GM23338 (cell line): ENCODE data around the gene SYCN. TPM values are rescaled to one million over a fixed set of nuclear protein-coding genes. Genes with fewer than 3 reads are reported as not detected.

Experiments used
- ATAC-seq: fragments of 200-7000 bp; cut with Tn5 transposase; 3 replicates; pipeline ENCODE4 v1.9.1; 2020
- DNase-seq: peaks from one replicate; pipeline ENCODE4 v3.0.0-alpha.2; 2015; ENCODE audit warnings: low spot score
- H2AFZ ChIP-seq: fragments of 200-600 bp; sonication (generic); 2 replicates; pipeline ENCODE4 v1.8.0; 2016; ENCODE audit warnings: antibody characterized with exemption, mild to moderate bottlenecking, moderate library complexity
- H3F3A ChIP-seq: fragments of 200-600 bp; sonication (generic); replicated peaks from 2 replicates; pipeline ENCODE4 v1.8.0; 2017; ENCODE audit warnings: antibody characterized with exemption, mixed run types, low read depth
- H3K27ac ChIP-seq: fragments of 200-600 bp; sonication (generic); 2 replicates; pipeline ENCODE4 v1.6.1; 2016; ENCODE audit warnings: low read depth
- H3K27me3 ChIP-seq: fragments of 200-600 bp; sonication (generic); 2 replicates; pipeline ENCODE4 v1.8.0; 2016; ENCODE audit warnings: mild to moderate bottlenecking, mixed run types, moderate library complexity; ENCODE audit not compliant: insufficient read depth
- H3K36me3 ChIP-seq: fragments of 200-600 bp; sonication (generic); 2 replicates; pipeline ENCODE4 v1.8.0; 2016; ENCODE audit warnings: mild to moderate bottlenecking; ENCODE audit not compliant: insufficient read depth
- H3K4me1 ChIP-seq: fragments of 200-600 bp; sonication (generic); 2 replicates; pipeline ENCODE4 v1.8.0; 2016; ENCODE audit warnings: mild to moderate bottlenecking, moderate library complexity; ENCODE audit not compliant: insufficient read depth
- H3K4me2 ChIP-seq: fragments of 200-600 bp; sonication (generic); 2 replicates; pipeline ENCODE4 v1.7.1; 2017; ENCODE audit warnings: mixed run types
- H3K4me3 ChIP-seq: fragments of 200-600 bp; sonication (generic); 2 replicates; pipeline ENCODE4 v1.6.1; 2016; ENCODE audit warnings: mixed run types
- H3K79me2 ChIP-seq: fragments of 200-600 bp; sonication (generic); replicated peaks from 2 replicates; pipeline ENCODE4 v1.8.0; 2017; ENCODE audit warnings: mild to moderate bottlenecking; ENCODE audit not compliant: insufficient read depth
- H3K9me2 ChIP-seq: fragments of 200-600 bp; sonication (generic); 2 replicates; pipeline ENCODE4 v1.8.0; 2017; ENCODE audit not compliant: insufficient read depth
- H4K20me1 ChIP-seq: fragments of 200-600 bp; sonication (generic); replicated peaks from 2 replicates; pipeline ENCODE4 v1.8.0; 2017; ENCODE audit warnings: mild to moderate bottlenecking; ENCODE audit not compliant: insufficient read depth
- H3K27ac Mint-ChIP-seq: 2 replicates; pipeline ENCODE4 v1.8.0; 2020; ENCODE audit warnings: inconsistent platforms, mild to moderate bottlenecking, moderate library complexity, mixed read lengths
- H3K27me3 Mint-ChIP-seq: 3 replicates; pipeline ENCODE4 v1.8.0; 2022; ENCODE audit warnings: low read depth, mild to moderate bottlenecking, moderate library complexity, mixed read lengths, inconsistent platforms; ENCODE audit not compliant: insufficient read depth, poor library complexity
- H3K36me3 Mint-ChIP-seq: 3 replicates; pipeline ENCODE4 v1.8.0; 2021; ENCODE audit warnings: low read depth, mild to moderate bottlenecking, inconsistent platforms, moderate library complexity, mixed read lengths
- H3K4me1 Mint-ChIP-seq: 3 replicates; pipeline ENCODE4 v1.8.0; 2020; ENCODE audit warnings: mild to moderate bottlenecking, inconsistent platforms, mixed read lengths
- H3K4me3 Mint-ChIP-seq: 3 replicates; pipeline ENCODE4 v1.8.0; 2021; ENCODE audit warnings: moderate library complexity, mild to moderate bottlenecking, inconsistent platforms, mixed read lengths
- H3K9me3 Mint-ChIP-seq: 3 replicates; pipeline ENCODE4 v1.8.0; 2020; ENCODE audit warnings: moderate library complexity, mild to moderate bottlenecking, inconsistent platforms, mixed read lengths
- CREB1 ChIP-seq: fragments of 250-450 bp; sonication (Bioruptor Pico); IDR thresholded peaks from 2 replicates; pipeline ENCODE4 v1.5.0; 2020; ENCODE audit warnings: low read depth, mild to moderate bottlenecking, moderate library complexity
- CTCF ChIP-seq, 2 experiments: fragments of 200-600 bp in 1 of 2; sonication (generic) in 1 of 2; conservative IDR thresholded peaks; 2 replicates each; pipeline versions ENCODE4 v1.5.1 to v1.6.1; 2016 to 2017; ENCODE audit warnings: antibody characterized with exemption in 2 of 2, low read depth in 2 of 2, mild to moderate bottlenecking in 2 of 2, moderate library complexity in 1 of 2
- EZH2phosphoT487 ChIP-seq: fragments of 200-600 bp; sonication (generic); IDR thresholded peaks from one replicate; pipeline ENCODE4 v1.8.1; 2018; ENCODE audit warnings: antibody characterized with exemption; ENCODE audit not compliant: unreplicated experiment
- POLR2AphosphoS5 ChIP-seq: IDR thresholded peaks from 2 replicates; pipeline ENCODE4 v1.6.1; 2016; ENCODE audit warnings: antibody characterized with exemption, low read depth
- STAT1 ChIP-seq: IDR thresholded peaks from one replicate; pipeline ENCODE4 v1.6.1; 2016; ENCODE audit warnings: antibody characterized with exemption; ENCODE audit not compliant: unreplicated experiment
- ZNF114 ChIP-seq: fragments of 250-450 bp; sonication (Bioruptor Pico); IDR thresholded peaks from 2 replicates; pipeline ENCODE4 v1.5.0; 2020; ENCODE audit warnings: mild to moderate bottlenecking, moderate library complexity
- ZNF331 ChIP-seq: fragments of 250-450 bp; sonication (Bioruptor Pico); IDR thresholded peaks from 2 replicates; pipeline ENCODE4 v1.5.0; 2020; ENCODE audit warnings: low read depth, mild to moderate bottlenecking, moderate library complexity
- ZNF462 ChIP-seq: fragments of 250-450 bp; sonication (Bioruptor Pico); IDR thresholded peaks from 2 replicates; pipeline ENCODE4 v1.5.0; 2020; ENCODE audit warnings: mild to moderate bottlenecking, moderate library complexity
- polyA plus RNA-seq: library from polyadenylated mRNA; unstranded; fragments of >200 nt; fragmentation: Nextera tagmentation; extraction: Ambion mirVana; gene quantifications from 2 replicates; pipeline ENCODE4 v1.2.1, GENCODE V29; 2016
- total RNA-seq: library from RNA; depleted of rRNA; stranded (reverse); fragments of >200 nt; shearing (Covaris generic); gene quantifications from 2 replicates; pipeline ENCODE4 v1.2.3, GENCODE V29; 2014
- TF ChIP-seq, protein P1 (sequence below): IDR thresholded peaks from 2 replicates; pipeline ENCODE4 v1.6.1; 2016; ENCODE audit warnings: antibody characterized with exemption

Gene SYCN
- total and polyA plus RNA-seq, 2 experiments from 2014 or later, result not detected

DNA sequence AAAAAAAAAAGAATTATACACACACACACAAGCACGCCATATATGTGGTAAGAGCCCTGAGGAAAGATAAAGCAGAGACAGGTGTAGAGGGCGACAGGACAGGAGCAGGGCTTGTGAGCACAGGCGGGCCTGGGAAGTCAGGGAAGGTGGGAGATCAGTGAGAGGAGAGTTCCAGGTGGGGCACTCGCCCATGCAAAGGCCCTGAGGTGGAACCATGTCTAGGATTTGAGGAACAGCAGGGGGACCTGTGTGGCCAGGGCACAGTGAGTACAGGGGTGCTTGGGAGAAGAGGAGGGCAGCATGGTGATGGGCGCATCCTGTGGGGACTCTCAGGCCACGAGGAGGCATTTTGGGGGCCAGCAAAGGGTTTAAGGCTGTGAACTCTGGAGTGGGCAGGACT lies 39.8 kb downstream of the SYCN start (continued):
- TF ChIP-seq, protein P1, sequence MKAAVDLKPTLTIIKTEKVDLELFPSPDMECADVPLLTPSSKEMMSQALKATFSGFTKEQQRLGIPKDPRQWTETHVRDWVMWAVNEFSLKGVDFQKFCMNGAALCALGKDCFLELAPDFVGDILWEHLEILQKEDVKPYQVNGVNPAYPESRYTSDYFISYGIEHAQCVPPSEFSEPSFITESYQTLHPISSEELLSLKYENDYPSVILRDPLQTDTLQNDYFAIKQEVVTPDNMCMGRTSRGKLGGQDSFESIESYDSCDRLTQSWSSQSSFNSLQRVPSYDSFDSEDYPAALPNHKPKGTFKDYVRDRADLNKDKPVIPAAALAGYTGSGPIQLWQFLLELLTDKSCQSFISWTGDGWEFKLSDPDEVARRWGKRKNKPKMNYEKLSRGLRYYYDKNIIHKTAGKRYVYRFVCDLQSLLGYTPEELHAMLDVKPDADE, result no peak
- TF ChIP-seq EZH2phosphoT487, result no peak

GRCh38 chr19:39163621-39164020 lies 40.4 kb downstream of the SYCN start:
- no peak for DNase-seq
- H4K20me1 ChIP-seq, result peaks cover 12% of the 10 kb centered on the region
- H3K4me3 ChIP-seq, result no peak overlapping the region
- no peak for TF ChIP-seq CREB1 (CRISPR knock-in tag)
- peaks cover 26% of the 10 kb centered on the region for H3K79me2 ChIP-seq
- H3K4me1 Mint-ChIP-seq, result peaks cover 20% of the 10 kb centered on the region
- H3K27ac ChIP-seq, result no peak overlapping the region
- H3K9me2 ChIP-seq, result no peaks in the 10 kb centered on the region
- ATAC-seq, result no peak
- H3K9me3 Mint-ChIP-seq, result no peaks in the 10 kb centered on the region
- no peak overlapping the region for H3K4me3 Mint-ChIP-seq
- H2AFZ ChIP-seq, result no peak overlapping the region
- no peaks in the 10 kb centered on the region for H3K27me3 ChIP-seq
- H3K36me3 ChIP-seq, result no peaks in the 10 kb centered on the region
- H3K27me3 Mint-ChIP-seq, result peaks cover 14% of the 10 kb centered on the region
- no peak overlapping the region for H3K27ac Mint-ChIP-seq
- H3F3A ChIP-seq, result no peaks in the 10 kb centered on the region
- peaks cover 11% of the 10 kb centered on the region; the same call in 1 of the 2 replicates for H3K4me1 ChIP-seq
- H3K4me2 ChIP-seq, result no peak overlapping the region
- H3K36me3 Mint-ChIP-seq, result no peaks in the 10 kb centered on the region

DNA sequence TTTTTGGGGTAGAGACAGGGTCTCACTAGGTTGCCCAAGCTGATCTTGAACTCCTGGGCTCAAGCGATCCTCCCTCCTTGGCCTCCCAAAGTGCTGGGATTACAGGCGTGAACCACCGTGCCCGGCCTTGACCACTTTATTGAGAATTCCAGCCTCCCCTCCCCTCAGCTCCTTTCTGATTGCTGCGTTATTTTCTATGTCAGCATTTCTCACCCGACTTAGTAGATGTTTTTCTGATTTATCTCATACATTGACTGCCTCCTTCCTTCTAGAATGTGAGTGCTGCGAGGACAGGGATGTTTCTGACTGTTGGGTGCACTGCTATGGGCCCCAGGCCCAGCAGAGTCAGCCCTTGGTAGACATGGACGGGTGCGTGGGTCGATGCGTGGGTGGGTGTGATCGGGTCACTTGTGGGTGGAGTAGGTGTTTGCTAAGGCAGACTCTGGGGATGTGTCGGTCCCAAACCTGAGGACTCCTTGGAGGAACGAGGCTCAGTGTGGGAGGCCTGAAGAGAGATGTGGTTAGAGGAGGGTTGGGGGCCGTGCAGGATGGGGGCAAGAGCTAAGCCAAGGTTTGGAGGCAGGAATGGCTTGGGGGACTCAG lies 41.5 kb downstream of the SYCN start:
- no peaks in the 10 kb centered on the region; the same call in 2 of the 3 replicates for H3K36me3 Mint-ChIP-seq
- H3K27me3 Mint-ChIP-seq, result peaks cover 13% of the 10 kb centered on the region
- Histone ChIP-seq H3K79me2 (peaks cover 30% of the 10 kb centered on the region), H4K20me1 (peaks cover 12% of the 10 kb centered on the region), H3K27ac (no peak overlapping the region), H3K27me3 (no peaks in the 10 kb centered on the region), H2AFZ (no peak overlapping the region), H3K4me3 (no peak overlapping the region), H3K4me1 (peaks cover under 1% of the 10 kb centered on the region; the same call in 1 of the 2 replicates), H3K9me2 (no peaks in the 10 kb centered on the region), H3K36me3 (no peaks in the 10 kb centered on the region), H3F3A (no peaks in the 10 kb centered on the region), H3K4me2 (no peak overlapping the region)
- no peak overlapping the region for H3K4me3 Mint-ChIP-seq
- H3K27ac Mint-ChIP-seq, result no peak overlapping the region
- peaks cover 17% of the 10 kb centered on the region for H3K4me1 Mint-ChIP-seq
- no peaks in the 10 kb centered on the region for H3K9me3 Mint-ChIP-seq
- ATAC-seq, result no peak
- no peak for DNase-seq
- TF ChIP-seq POLR2AphosphoS5, result no peak
- TF ChIP-seq, protein P1, result no peak
- TF ChIP-seq ZNF114 (CRISPR knock-in tag), result no peak
- TF ChIP-seq CTCF (conservative IDR thresholded peaks at IDR 0.05; ENCODE audit: low read depth in 2 of 2), result no peak
- no peak for TF ChIP-seq STAT1
- no peak for TF ChIP-seq ZNF331 (CRISPR knock-in tag)
- TF ChIP-seq EZH2phosphoT487, result no peak
- TF ChIP-seq CREB1 (CRISPR knock-in tag), result no peak
- no peak for TF ChIP-seq ZNF462 (CRISPR knock-in tag)
